Stimulated activated CD4-positive, alpha-beta T cell treated with anti-CD3 and anti-CD28 coated beads, Interleukin-1b, Interleukin-23, amount 100 ng/mL, for 24 hours (primary cell): ENCODE data around the gene TMPRSS2.

ENCODE experiments used
- DNase-seq, 4 experiments: peaks; one replicate each; pipeline ENCODE4 v3.0.0-alpha.2; 2020; ENCODE audit warnings: low read depth in 4 of 4, low spot score in 1 of 4

TMPRSS2 gene

GRCh38 chr21:41482980-41483379, 25.0 kb downstream of the TMPRSS2 start:
- DNase-seq = no peak

- DNase-seq = no peak
Measured at GRCh38 chr21:41482301-41482700, 25.7 kb downstream of the TMPRSS2 start.

GRCh38 chr21:41481191-41481590, 26.8 kb downstream of the TMPRSS2 start:
- no peak for DNase-seq

GRCh38 chr21:41480086-41480690, 27.8 kb downstream of the TMPRSS2 start:
- DNase-seq = no peak

GRCh38 chr21:41479686-41480085, 28.3 kb downstream of the TMPRSS2 start:
- no peak for DNase-seq

GRCh38 chr21:41478319-41479177, 29.4 kb downstream of the TMPRSS2 start:
- DNase-seq = no peak

GRCh38 chr21:41477641-41478318, 30.2 kb downstream of the TMPRSS2 start:
- DNase-seq = no peak

GRCh38 chr21:41475714-41476420, 32.1 kb downstream of the TMPRSS2 start:
- no peak for DNase-seq

GRCh38 chr21:41472753-41473548, 35.0 kb downstream of the TMPRSS2 start:
- DNase-seq = no peak

- no peak for DNase-seq
Measured at GRCh38 chr21:41470054-41470453, 37.9 kb downstream of the TMPRSS2 start.

- no peak for DNase-seq
Measured at GRCh38 chr21:41466024-41466820, 41.7 kb downstream of the TMPRSS2 start.

GRCh38 chr21:41465176-41465781, 42.7 kb downstream of the TMPRSS2 start:
- DNase-seq = no peak

GRCh38 chr21:41460578-41461527, 47.1 kb downstream of the TMPRSS2 start:
- DNase-seq = peak in 3 of 4 experiments; percentile 15 to 33 (median 22)

GRCh38 chr21:41459884-41460534, 47.9 kb downstream of the TMPRSS2 start:
- DNase-seq = no peak

- no peak for DNase-seq
Measured at GRCh38 chr21:41458559-41458958, 49.4 kb downstream of the TMPRSS2 start.

- no peak for DNase-seq
Measured at GRCh38 chr21:41458121-41458520, 49.8 kb downstream of the TMPRSS2 start.

- DNase-seq = no peak
Measured at GRCh38 chr21:41453761-41454160, 54.2 kb downstream of the TMPRSS2 start.

GRCh38 chr21:41453198-41453597, 54.8 kb downstream of the TMPRSS2 start:
- DNase-seq = no peak
